Small intestine (tissue), 7 donors: ENCODE results near the gene ZNF804B. TPM values are rescaled to one million over a fixed set of nuclear protein-coding genes. Genes with fewer than 3 reads are reported as not detected.

ENCODE experiments used
- DNase-seq, 2 donors: peaks; one replicate each; pipeline versions ENCODE4 v3.0.0 to v3.0.0-alpha.2; 2013
- FAIRE-seq: peaks from 2 replicates; lab custom pipeline; 2012; peaks lifted over from hg19 to GRCh38; lab: Jason Lieb, UNC
- H3K27ac ChIP-seq, 3 donors: one replicate each; pipeline ENCODE4 v1.5.1; 2013; ENCODE audit warnings: low read length in 2 of 3, mild to moderate bottlenecking in 2 of 3, control low read depth in 1 of 3, inconsistent platforms in 1 of 3, low read depth in 1 of 3, moderate library complexity in 1 of 3
- H3K27me3 ChIP-seq, 3 donors: one replicate each; pipeline ENCODE4 v1.6.1; 2013; ENCODE audit warnings: low read length in 3 of 3, inconsistent platforms in 1 of 3; ENCODE audit not compliant: control insufficient read depth in 3 of 3, insufficient read depth in 3 of 3
- H3K36me3 ChIP-seq, 3 donors: one replicate each; pipeline ENCODE4 v1.6.1; 2013; ENCODE audit warnings: low read length in 3 of 3, inconsistent platforms in 1 of 3, low read depth in 1 of 3, mild to moderate bottlenecking in 1 of 3, moderate library complexity in 1 of 3; ENCODE audit not compliant: control insufficient read depth in 3 of 3, insufficient read depth in 2 of 3
- H3K4me1 ChIP-seq, 3 donors: one replicate each; pipeline ENCODE4 v1.6.1; 2013; ENCODE audit warnings: low read length in 2 of 3, inconsistent platforms in 1 of 3, low read depth in 1 of 3, mild to moderate bottlenecking in 1 of 3, moderate library complexity in 1 of 3; ENCODE audit not compliant: control insufficient read depth in 3 of 3, insufficient read depth in 2 of 3
- H3K4me3 ChIP-seq, 3 donors: one replicate each; pipeline ENCODE4 v1.5.1; 2013; ENCODE audit warnings: low read length in 3 of 3, control low read depth in 1 of 3, inconsistent platforms in 1 of 3, low read depth in 1 of 3, mild to moderate bottlenecking in 1 of 3, moderate library complexity in 1 of 3
- H3K9me3 ChIP-seq, 2 donors: one replicate each; pipeline ENCODE4 v1.6.1; 2013; ENCODE audit warnings: low read depth in 1 of 2, low read length in 1 of 2; ENCODE audit not compliant: control insufficient read depth in 2 of 2, insufficient read depth in 1 of 2
- WGBS, 3 donors: extraction: QIAGEN DNeasy Blood & Tissue Kit; methylation state at CpG; one replicate each; pipeline ENCODE4 v1.1.7; 2013; 5-methylcytosine and 5-hydroxymethylcytosine counted together
- polyA plus RNA-seq, 4 donors: library from polyadenylated mRNA; stranded (reverse) in 3 of 4; unstranded in 1 of 4; fragments of 200-250 nt in 3 of 4; fragments of 120-200 nt in 1 of 4; gene quantifications; one replicate each; pipeline versions ENCODE4 v1.2.1 to v1.2.3, GENCODE V29; 2013
- donor health status: healthy with polysubstance abuse.
- donor health status: control.
- donor health status: control.
- donor health status: Bipolar disorder and iron deficiency.
- donor health status: healthy.

The ZNF804B gene
- polyA plus RNA-seq, 4 donors: 0.03 to 0.12 TPM; not detected in 2

- DNase-seq: no peak
- Histone ChIP-seq H3K27me3 (no peaks in the 10 kb centered on the region), H3K27ac (no peak overlapping the region), H3K9me3 (no peaks in the 10 kb centered on the region), H3K36me3 (no peaks in the 10 kb centered on the region), H3K4me1 (no peaks in the 10 kb centered on the region), H3K4me3 (no peak overlapping the region)
- 50 to 60% (median 59%) methylated on average over 2 of the region's 2 CpGs for WGBS, 3 donors
- FAIRE-seq: no peak
Measured at GRCh38 chr7:88866265-88866863, 106.9 kb downstream of the ZNF804B start.

DNA sequence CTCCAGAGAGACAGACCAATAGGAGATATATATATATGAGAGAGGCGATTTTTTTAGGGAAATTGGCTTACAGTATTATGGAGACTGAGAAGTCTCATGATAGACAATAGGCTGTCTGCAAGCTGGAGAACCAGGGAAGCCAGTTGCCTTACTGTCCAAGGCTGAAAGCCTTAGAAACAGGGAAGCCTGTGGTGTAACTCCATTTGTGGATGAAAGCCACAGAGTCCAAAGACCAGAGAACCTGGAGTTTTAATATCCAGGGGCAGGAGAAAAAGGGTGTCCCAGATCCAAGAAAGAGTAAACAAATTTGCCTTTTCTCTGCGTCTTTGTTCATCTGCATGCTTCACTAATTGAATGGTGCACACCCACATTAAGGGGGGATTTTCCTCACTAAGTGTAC lies 107.7 kb downstream of the ZNF804B start:
- Histone ChIP-seq H3K36me3 (no peaks in the 10 kb centered on the region), H3K27ac (no peak overlapping the region), H3K4me1 (no peaks in the 10 kb centered on the region), H3K4me3 (no peak overlapping the region), H3K9me3 (no peaks in the 10 kb centered on the region), H3K27me3 (no peaks in the 10 kb centered on the region)
- FAIRE-seq (no peak), DNase-seq (no peak)
- 43 to 78% (median 70%) methylated on average over 2 of the region's 2 CpGs for WGBS, 3 donors

DNA sequence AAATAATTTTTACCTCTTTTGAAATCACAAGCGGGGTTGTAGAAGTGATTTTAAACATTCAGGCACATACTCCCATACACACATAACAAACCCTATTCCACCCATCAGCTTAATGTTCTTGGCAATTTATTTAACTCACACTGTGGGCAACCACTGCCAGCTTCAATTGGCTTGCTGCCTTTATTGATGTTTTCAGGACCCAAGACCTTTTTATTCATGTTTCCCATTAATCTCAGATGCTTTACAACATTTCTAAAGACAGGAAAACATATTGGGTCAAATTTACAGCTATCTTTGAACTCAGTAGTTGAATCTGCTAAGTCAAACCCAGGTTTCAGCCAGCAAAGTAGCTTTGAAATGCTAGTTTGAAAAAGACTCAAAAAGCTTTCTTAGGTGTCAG lies 109.0 kb downstream of the ZNF804B start:
- Histone ChIP-seq H3K36me3 (no peaks in the 10 kb centered on the region), H3K27ac (no peak overlapping the region), H3K4me1 (no peaks in the 10 kb centered on the region), H3K27me3 (no peaks in the 10 kb centered on the region), H3K9me3 (no peaks in the 10 kb centered on the region), H3K4me3 (no peak overlapping the region)
- FAIRE-seq (no peak), DNase-seq (no peak)
- WGBS, 3 donors: 79 to 94% (median 86%) methylated on average over 1 of the region's 1 CpG

GRCh38 chr7:88881136-88881535 lies 121.6 kb downstream of the ZNF804B start:
- Histone ChIP-seq H3K27me3 (no peaks in the 10 kb centered on the region), H3K36me3 (no peaks in the 10 kb centered on the region), H3K4me3 (no peak overlapping the region), H3K4me1 (no peaks in the 10 kb centered on the region), H3K9me3 (no peaks in the 10 kb centered on the region), H3K27ac (no peak overlapping the region)
- FAIRE-seq (no peak), DNase-seq (no peak)

GRCh38 chr7:88885131-88885530 lies 125.6 kb downstream of the ZNF804B start:
- H3K4me3 ChIP-seq: no peak overlapping the region
- no peaks in the 10 kb centered on the region for H3K36me3 ChIP-seq
- no peak overlapping the region for H3K27ac ChIP-seq
- H3K27me3 ChIP-seq: no peaks in the 10 kb centered on the region
- WGBS, 3 donors: 56 to 68% (median 56%) methylated on average over 2 of the region's 2 CpGs
- H3K4me1 ChIP-seq: no peaks in the 10 kb centered on the region
- DNase-seq (no peak), FAIRE-seq (no peak)
- no peaks in the 10 kb centered on the region for H3K9me3 ChIP-seq

DNA sequence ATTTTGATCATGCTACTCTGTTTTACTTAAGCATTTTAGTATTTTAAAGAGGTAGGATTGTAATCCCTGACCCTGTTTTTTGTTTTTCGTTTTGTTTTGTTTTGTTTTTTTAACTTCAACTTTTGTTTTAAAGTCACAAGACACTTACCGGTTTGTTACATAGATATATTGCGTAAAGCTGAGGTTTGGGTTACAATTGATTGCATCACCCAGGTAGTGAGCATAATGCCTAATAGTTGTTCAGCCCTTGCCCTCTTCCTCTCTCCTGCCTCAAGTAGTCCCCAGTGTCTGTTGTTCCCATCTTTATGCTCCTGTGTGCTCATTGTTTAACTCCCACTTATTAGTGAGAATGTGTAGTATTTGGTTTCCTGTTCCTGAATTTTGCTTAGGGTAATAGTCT lies 129.2 kb downstream of the ZNF804B start:
- Histone ChIP-seq H3K9me3 (no peaks in the 10 kb centered on the region), H3K27ac (no peak overlapping the region), H3K36me3 (no peaks in the 10 kb centered on the region), H3K4me3 (no peak overlapping the region), H3K27me3 (no peaks in the 10 kb centered on the region), H3K4me1 (no peaks in the 10 kb centered on the region)
- DNase-seq: no peak
- WGBS, 3 donors: 58 to 69% (median 69%) methylated on average over 3 of the region's 3 CpGs
- FAIRE-seq: no peak

GRCh38 chr7:88910516-88910915 lies 151.0 kb downstream of the ZNF804B start:
- Histone ChIP-seq H3K36me3 (no peaks in the 10 kb centered on the region), H3K4me3 (no peak overlapping the region), H3K9me3 (no peaks in the 10 kb centered on the region), H3K4me1 (no peaks in the 10 kb centered on the region), H3K27ac (no peak overlapping the region), H3K27me3 (no peaks in the 10 kb centered on the region)
- 80 to 94% (median 88%) methylated on average over 2 of the region's 2 CpGs for WGBS, 3 donors
- FAIRE-seq: no peak
- no peak for DNase-seq

DNA sequence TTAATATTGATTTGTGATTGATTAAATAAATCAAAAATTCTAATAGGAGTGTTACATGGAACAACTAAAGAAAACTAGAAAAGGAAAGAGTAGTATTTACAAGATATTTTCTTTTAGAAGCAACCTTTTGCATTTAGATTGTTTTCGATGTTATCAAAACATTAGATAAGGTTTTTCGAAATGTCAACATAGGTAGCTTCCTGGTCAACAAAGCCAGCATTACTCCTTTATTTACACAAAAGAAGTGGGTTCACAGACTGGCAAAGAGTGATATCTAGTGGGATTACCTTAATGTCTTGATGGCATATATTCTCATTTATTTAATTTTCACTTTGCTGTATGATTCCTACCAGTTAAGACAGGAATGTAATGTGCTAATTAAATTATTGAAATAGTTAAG lies 153.4 kb downstream of the ZNF804B start:
- H3K9me3 ChIP-seq: no peaks in the 10 kb centered on the region
- no peak overlapping the region for H3K4me3 ChIP-seq
- WGBS, 3 donors: 33 to 65% (median 46%) methylated on average over 2 of the region's 2 CpGs
- no peak overlapping the region for H3K27ac ChIP-seq
- H3K27me3 ChIP-seq: no peaks in the 10 kb centered on the region
- no peaks in the 10 kb centered on the region for H3K4me1 ChIP-seq
- H3K36me3 ChIP-seq: no peaks in the 10 kb centered on the region
- DNase-seq (no peak), FAIRE-seq (no peak)

GRCh38 chr7:88915615-88916014 lies 156.1 kb downstream of the ZNF804B start:
- peak; percentile 62 for FAIRE-seq
- Histone ChIP-seq H3K36me3 (no peaks in the 10 kb centered on the region), H3K9me3 (no peaks in the 10 kb centered on the region), H3K27me3 (no peaks in the 10 kb centered on the region), H3K4me1 (no peaks in the 10 kb centered on the region), H3K4me3 (no peak overlapping the region), H3K27ac (no peak overlapping the region)
- DNase-seq: no peak
